LNCaP clone FGC (cell line): ENCODE data around the gene PIK3R3.
"Not testable (repeated sequence)": the region's sequence is repeated elsewhere in the genome, so short reads cannot be mapped to it uniquely, and the experiment has no call there.

Source experiments
- DNase-seq: peaks from one replicate; pipeline ENCODE4 v3.0.0-alpha.2; 2011; ENCODE audit warnings: low read depth
- H3K4me3 ChIP-seq: 2 replicates; pipeline ENCODE4 v1.5.1; 2011; ENCODE audit warnings: mild to moderate bottlenecking, low read depth, low read length, control low read depth
- TF ChIP-seq, protein P1 (sequence below): IDR thresholded peaks from 2 replicates; pipeline ENCODE4 v1.5.1; 2012; ENCODE audit warnings: mild to moderate bottlenecking; ENCODE audit not compliant: control insufficient read depth, insufficient read depth; ENCODE audit errors: extremely low read depth

Gene PIK3R3

DNA sequence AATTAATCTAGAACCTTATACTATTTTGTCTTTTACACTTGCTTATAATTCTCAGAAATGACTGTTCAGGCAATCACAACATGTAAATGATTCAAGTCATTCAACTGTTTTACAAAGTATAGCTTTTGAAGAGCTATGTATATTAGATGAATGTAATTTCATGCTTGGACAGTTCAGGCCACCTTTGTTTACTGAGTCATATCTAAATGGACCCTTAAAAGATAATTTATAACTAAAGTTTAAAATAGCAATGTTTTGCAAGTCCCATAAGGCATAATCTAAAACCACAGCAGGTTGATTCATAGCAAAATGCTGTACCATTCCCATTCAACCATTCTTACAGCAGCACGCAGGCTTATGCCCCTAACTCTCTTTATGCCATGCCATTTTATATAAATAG is 64.8 kb downstream of the PIK3R3 start:
- DNase-seq, result no peak

DNA sequence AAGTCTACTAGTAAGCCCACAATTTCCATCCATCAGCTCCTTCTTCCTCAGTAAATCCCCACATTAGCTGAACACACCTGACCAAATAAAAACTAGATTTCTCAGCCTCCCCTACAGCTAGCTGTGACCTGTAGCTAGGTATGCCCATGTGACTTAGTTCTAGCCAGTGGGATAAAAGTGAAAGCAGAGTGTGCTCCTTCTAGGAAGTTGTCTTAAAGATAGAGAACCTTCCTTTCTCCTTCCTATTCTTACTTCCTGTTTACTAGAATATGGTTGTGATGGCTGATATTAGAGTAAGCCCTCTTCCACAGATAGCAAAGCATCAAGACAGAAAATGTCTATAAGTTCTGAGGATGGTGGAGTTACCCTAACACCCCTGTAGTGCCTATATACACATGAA is 67.0 kb downstream of the PIK3R3 start:
- TF ChIP-seq, protein P1, sequence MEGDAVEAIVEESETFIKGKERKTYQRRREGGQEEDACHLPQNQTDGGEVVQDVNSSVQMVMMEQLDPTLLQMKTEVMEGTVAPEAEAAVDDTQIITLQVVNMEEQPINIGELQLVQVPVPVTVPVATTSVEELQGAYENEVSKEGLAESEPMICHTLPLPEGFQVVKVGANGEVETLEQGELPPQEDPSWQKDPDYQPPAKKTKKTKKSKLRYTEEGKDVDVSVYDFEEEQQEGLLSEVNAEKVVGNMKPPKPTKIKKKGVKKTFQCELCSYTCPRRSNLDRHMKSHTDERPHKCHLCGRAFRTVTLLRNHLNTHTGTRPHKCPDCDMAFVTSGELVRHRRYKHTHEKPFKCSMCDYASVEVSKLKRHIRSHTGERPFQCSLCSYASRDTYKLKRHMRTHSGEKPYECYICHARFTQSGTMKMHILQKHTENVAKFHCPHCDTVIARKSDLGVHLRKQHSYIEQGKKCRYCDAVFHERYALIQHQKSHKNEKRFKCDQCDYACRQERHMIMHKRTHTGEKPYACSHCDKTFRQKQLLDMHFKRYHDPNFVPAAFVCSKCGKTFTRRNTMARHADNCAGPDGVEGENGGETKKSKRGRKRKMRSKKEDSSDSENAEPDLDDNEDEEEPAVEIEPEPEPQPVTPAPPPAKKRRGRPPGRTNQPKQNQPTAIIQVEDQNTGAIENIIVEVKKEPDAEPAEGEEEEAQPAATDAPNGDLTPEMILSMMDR, result no peak
- DNase-seq, result no peak
- H3K4me3 ChIP-seq, result no peak overlapping the region

More for the DNA sequence above, 64.8 kb downstream of the PIK3R3 start:
- TF ChIP-seq, protein P1, result no peak
- no peak overlapping the region for H3K4me3 ChIP-seq

DNA sequence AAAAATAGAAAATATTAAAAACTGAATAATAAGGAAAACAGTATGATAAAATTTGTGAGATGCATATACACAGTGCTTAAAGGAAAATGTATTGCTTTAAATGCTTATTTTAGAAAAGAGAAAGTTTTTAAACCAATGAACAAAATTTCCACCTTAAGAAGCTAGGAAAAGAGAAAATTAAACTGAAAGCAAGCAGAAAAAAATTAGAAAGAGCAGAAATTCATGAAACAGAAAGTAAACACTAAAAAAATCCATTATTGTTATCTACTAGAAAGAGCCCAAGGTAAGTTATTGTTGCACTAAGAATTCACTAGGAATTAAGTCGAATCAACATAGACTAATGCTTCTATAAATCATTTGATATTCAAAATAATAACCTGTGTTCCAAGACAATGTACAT is 67.7 kb downstream of the PIK3R3 start:
- DNase-seq, result no peak
- no peak overlapping the region for H3K4me3 ChIP-seq
- TF ChIP-seq, protein P1, result no peak

DNA sequence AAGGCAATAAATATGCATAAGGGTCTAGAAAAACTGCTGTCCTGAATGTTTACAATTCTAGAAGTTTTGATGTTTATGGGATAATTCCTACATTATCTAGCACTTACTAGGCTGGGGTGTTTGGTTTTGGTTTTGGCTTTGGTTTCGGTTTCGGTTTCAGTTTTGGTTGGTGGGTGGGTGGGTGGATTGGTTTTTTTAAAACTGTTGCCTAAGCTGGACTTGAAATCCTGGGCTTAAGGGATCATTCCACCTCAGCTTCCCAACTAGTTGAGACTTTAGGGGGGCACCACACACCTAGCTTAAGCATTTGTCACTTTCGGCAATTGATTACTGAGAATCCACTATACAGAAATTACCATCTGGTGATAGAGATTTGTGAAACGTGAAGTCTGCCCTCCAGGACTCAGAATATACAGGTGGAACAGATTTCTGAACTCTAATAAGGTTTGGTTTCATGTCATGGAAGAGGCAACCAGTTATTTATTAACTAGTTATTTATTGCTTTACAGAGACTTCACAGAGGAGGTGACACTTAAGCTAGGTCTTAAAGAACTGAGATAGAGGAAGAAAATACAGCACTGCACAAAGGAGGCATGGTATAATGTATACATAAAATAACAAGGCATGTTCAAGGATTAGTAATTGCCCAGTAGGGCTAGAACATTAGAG is 69.6 kb downstream of the PIK3R3 start:
- no peak for DNase-seq
- TF ChIP-seq, protein P1, result no peak
- no peak overlapping the region for H3K4me3 ChIP-seq

DNA sequence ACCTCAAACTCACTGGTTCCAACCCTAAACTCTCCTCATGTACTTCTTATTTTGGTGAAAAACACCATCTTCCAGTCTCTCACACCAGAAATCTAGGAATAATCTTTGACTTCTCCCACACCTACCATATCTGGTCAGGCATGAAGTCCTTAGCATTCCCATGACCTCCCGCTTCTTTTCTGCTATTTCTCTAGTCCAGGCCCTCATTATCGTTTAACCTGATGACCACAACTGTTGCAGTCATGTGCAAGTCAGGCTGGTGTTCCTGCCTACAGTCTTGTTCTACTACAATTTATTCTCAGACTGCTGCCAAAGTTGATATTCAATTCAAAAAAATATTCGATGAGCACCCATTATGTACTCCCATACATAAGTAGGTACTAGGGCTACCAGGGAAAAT is 71.3 kb downstream of the PIK3R3 start:
- H3K4me3 ChIP-seq, result no peak overlapping the region
- TF ChIP-seq, protein P1, result no peak
- no peak for DNase-seq

DNA sequence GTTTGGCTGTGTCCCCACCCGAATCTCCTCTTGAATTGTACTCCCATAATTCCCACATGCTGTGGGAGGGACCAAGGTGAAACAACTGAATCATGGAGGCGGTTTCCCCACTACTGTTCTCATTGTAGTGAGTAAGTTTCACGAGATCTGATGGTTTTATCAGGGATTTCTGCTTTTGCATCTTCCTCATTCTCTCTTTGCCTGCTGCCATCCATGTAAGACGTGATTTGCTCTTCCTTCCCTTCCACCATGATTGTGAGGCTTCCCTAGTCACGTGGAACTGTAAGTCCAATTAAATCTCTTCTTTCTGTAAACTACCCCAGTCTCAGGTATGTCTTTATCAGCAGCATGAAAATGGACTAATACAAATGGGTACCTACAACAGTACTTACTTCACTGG is 73.5 kb downstream of the PIK3R3 start:
- TF ChIP-seq, protein P1, result no peak
- DNase-seq, result no peak
- no peak overlapping the region for H3K4me3 ChIP-seq

DNA sequence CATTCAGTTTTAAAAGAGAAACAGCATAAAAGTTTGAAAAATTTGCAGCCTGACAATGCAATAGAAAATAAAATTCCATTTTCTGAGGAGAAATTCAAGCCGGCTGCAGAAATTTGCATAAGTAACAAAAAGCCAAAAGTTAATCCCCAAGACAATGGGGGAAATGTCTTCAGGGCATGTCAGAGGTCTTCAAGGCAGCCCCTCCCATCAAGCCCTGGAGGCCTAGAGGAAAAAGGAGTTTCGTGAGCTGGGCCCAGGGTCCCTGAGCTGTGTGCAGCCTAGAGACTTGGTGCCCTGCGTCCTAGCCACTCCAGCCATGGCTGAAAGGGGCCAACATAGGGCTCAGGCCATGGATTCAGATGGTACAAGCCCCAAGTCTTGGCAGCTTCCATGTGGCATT is 74.6 kb downstream of the PIK3R3 start:
- DNase-seq, result no peak
- H3K4me3 ChIP-seq, result no peak overlapping the region
- TF ChIP-seq, protein P1, result no peak

DNA sequence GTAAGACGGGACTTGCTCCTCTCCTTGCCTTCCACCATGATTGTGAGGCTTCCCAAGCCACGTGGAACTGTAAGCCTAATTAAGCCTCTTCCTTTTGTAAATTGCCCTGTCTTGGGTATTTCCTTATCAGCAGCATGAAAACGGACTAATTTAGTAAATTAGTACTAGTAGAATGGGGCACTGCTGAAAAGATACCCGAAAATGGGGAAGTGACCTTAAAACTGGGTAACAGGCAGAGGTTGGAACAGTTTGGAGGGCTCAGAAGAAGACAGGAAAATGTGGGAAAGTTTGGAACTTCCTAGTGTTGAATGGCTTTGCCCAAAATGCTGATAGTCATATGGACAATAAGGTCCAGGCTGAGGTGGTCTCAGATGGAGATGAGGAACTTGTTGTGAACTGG is 75.2 kb downstream of the PIK3R3 start:
- H3K4me3 ChIP-seq, DNase-seq: not testable (repeated sequence)
